Esophagus mucosa (tissue), 1 donor: ENCODE results near the gene ESPN. TPM values are rescaled to one million over a fixed set of nuclear protein-coding genes. Genes with fewer than 3 reads are reported as not detected.
"Not testable (repeated sequence)": the region's sequence is repeated elsewhere in the genome, so short reads cannot be mapped to it uniquely, and the experiment has no call there.

Source experiments
- ATAC-seq: fragments of 200-7000 bp; cut with Tn5 transposase; one replicate; pipeline ENCODE4 v1.9.1; 2020
- total RNA-seq: library from RNA; stranded (reverse); gene quantifications from one replicate; pipeline ENCODE4 v1.2.4, GENCODE V29; 2023
- donor health status: DM: yes; HTN: yes; CAD: no.

ESPN gene
- total RNA-seq, 1 donor from 2014 or later: 33.4 TPM

DNA sequence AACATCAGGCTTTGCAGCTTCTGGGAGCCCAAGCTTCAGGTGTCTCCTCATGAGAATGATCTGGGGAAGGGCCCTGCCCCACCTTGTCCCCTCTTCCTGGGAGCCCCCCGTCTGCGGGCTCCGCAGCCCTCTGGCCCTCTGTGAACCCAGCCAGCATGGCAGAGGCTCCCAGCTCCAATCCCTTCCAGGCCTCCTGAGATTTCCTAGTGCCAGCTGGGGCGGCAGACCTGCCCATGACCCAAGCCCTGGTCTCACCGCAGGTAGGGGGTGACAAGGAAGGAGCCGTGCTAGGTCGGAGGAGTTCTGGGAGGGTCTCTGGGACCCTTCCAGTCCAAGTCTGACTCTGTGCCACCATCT lies 59.2 kb downstream of the ESPN start:
- ATAC-seq: no peak

DNA sequence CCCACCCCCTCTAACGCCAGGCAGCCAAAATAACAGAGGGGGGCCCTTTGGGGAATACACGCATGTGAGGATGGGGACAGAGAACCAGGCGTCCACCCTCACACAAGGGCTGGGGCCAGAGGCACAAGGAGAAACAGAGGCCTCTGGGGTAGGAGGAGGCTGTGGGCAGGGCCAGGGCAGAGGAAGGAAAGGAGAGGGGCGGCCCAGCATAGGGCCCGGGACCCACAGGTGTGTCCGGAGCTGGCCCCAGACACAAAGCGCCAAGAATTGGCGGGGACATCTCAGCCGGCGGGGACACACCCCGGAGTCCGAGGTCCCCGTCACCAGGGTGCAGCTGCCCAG lies 60.2 kb downstream of the ESPN start:
- no peak for ATAC-seq

- no peak for ATAC-seq
These were observed 60.9 kb downstream of the ESPN start for GRCh38 chr1:6485168-6486101.

DNA sequence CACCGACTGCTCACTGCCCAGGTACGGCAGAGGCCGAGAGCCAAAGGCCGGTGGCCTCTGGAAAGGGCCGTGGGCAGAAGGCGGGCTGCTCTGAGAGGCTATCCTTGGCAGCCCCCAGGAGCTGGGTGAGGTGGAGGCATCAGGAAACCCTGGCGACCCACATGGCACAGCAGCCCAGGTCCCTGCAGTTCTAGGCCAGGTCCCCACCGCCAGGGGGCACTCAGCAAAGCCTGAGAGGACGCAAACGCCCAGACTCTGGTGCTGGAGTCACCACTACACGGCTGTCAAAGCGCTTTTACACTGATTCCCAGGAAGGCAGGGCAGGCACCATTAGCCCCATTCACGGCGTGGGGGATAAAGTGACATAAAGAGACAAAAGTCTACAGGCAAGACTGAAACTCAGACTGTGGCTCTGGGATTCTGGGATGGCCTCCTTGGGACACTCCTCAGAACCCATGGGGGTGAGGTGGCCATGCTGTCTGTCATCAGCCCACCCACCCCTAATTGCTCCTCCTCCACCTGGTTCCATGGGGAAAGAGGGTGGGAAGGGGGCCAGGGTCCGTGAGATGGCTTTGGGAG lies 61.9 kb downstream of the ESPN start:
- peak; percentile 41 for ATAC-seq

DNA sequence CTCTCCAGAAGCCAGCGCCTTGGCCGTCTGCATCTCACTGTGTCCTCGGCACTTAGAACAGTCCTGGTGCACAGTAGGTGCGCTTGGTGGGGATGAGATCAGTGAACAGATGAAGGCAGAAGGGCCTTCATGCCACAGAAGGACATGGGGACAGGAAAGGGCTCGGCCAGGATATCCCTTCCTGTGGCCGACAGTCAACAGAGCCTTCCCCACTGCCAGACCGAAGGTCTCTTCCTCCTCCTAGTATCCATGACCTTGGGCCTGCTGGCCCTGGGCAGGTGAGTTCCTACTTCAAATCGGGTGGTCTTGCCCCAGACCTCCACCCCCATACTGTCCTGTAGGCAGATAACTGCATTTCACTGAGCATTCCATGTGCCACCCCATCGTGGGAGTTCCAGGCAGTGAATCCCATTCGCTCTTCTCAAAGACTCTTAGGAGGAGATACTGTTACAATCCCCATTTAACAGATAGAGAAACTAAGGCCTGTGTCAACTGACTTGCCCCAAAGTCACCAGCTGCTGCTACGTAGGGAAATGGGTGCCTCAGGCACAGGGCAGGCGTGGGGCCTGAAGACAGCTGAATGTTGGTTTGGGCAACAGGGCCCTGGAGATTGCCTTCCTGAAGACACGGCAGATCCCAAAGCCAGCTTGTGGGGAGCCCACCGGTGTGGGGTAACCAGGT lies 63.4 kb downstream of the ESPN start:
- ATAC-seq: no peak

GRCh38 chr1:6488602-6489382 lies 64.2 kb downstream of the ESPN start:
- ATAC-seq: peak; percentile 83

DNA sequence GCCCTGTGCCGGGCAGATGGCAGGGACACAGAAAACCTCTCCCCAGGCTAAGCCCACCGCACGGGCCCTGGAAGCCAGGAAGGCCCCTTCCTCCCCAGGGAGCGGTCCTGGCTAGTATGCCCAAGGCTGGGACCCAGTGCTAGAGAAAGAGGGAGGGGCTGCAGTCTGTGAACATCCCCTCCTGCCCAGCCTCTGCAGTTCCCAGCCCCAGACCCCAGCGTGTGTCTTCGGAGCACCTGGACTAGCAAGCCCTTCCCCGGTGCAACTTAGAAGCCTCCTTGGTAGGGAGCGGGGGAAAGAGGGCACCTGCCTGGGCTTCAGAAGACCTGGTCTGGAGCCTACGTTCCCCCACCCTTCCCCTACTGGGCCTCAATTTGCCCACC lies 64.8 kb downstream of the ESPN start:
- ATAC-seq: peak; percentile 1

DNA sequence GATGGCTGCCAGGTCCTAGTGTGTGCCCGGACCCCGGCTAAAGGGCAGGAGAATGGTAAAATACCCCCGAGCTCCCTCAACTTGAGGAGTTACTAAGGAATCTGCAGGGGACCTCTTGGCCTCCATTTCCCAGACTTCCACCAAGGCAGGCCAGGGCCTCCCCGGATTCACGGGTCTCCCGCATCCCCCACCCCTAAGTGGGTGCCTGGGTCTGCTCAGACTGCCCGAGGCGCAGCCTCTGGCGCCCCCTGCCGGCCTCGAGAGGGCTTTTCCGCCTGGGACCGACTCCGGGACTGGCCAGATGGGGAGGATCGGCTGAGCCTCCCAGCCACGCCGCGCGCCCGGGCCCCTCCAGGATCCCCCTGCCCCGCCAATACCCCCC lies 65.2 kb downstream of the ESPN start:
- peak; percentile 64 for ATAC-seq

DNA sequence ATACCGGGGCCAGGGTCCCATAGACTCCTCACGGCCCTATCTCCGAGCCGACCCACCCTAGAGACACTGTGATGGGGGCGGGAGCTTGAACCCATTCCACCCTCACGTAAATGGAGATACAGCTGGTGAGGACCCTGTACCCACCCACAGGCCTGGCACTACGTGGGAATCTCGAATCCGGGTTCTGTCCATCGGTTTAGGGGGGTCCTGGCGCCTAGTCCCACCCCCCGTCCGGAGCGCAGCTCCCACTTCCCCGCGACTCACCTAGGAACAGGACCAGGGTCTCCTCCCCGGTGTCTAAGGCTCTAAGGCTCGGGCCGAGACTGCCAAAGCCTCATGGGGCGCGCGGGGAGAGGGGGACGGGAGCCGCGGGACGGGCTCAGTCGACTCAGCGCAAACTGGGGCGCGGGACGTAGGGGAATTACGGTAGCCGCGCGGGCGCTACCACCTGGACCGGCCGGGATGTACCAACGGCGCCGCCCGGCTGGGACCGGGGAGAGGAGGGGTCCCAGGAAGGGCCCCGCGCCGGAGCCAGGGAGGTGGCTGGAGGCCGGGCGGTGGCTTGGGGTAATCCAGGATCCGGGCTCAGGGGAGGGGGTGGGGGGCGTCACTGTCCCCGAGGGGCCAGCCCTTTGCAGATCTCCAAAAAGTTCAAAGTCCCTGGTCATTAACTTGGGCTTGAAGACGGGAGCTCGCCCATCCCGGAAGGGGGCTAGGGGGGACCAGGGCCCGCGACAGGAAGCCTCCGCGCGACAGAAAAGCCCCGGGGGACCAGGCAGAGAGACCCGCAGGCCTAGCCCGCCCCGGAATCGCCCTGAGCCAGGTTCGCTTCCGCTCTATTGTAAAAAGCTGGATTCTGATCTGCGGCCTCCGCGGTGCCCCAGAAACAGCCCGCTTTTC lies 65.9 kb downstream of the ESPN start:
- peak; percentile 42 for ATAC-seq

DNA sequence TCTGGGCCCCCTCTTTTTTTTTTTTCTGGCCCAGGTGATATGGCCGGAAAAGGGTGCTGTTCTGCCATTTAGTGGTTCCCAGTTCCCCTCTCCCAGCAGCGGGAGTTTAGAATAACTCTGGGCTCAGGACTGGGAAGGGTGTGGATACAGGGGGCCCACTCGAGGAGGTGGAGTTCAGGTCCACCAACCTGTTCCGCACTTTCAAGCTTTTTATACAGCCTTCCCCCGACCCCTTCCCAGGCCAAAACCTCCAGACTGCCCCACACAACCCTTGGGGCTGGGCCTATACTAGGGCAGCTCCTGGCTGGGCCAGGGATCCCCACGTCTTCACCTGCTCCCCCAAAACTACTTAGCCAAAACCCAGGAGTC lies 66.5 kb downstream of the ESPN start:
- ATAC-seq: no peak

DNA sequence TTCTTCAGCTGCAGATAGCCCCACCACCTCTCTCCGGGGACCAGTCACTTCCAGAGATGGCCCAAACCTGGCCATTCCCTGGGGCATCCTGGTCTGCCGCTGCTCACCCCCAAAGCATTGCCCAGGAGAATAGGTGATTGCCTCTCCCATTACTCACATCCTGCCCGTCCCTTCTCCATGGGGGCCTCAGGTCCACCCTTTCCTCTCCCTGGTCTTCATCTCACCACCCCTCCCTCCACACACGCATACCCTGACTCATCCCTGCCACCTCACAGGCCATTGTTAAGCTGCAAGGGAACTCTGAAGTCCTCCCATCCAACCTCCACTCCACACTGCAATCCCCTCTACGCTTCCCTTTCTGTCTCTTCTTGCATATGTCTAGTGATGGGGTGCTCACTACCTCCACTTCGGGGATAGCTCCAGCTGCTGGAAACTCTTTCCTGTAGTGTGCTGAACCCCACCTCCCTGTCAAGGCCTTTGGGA lies 66.9 kb downstream of the ESPN start, which contains the start of gene PLEKHG5:
TSS of gene PLEKHG5 (minus strand) at position 188 of the 483 bp plus-strand sequence. CDS start 14,096 bp downstream, outside the sequence.
- peak; percentile 44 for ATAC-seq

- ATAC-seq: no peak
These were observed 67.4 kb downstream of the ESPN start for GRCh38 chr1:6491966-6492365.

- not testable (repeated sequence) for ATAC-seq
These were observed 69.3 kb downstream of the ESPN start for GRCh38 chr1:6493834-6494223.

- no peak for ATAC-seq
These were observed 70.1 kb downstream of the ESPN start for GRCh38 chr1:6494627-6495026.

DNA sequence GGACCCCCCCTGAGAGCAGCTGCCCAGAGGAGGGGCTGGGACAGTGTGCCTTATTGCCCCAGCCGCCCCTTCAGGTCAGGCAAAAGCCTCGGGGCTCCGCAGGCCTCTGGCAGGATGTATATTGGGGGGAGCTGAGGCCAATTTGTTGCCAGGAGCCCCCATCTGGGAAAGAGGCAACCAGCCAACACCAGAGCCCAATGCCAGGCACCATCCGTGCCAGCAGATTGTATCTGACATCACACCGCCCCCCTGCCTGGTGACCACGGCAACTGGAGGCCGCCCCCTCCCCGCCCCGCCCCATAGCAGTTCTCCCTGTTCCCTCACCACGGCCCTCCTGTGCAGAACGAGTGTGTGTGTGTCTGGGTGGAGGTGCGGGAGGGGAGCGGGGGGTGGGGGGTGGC lies 70.5 kb downstream of the ESPN start:
- ATAC-seq: no peak

- ATAC-seq: no peak
These were observed 71.2 kb downstream of the ESPN start for GRCh38 chr1:6495540-6496364.

GRCh38 chr1:6496365-6496721 lies 71.8 kb downstream of the ESPN start:
- ATAC-seq: no peak

DNA sequence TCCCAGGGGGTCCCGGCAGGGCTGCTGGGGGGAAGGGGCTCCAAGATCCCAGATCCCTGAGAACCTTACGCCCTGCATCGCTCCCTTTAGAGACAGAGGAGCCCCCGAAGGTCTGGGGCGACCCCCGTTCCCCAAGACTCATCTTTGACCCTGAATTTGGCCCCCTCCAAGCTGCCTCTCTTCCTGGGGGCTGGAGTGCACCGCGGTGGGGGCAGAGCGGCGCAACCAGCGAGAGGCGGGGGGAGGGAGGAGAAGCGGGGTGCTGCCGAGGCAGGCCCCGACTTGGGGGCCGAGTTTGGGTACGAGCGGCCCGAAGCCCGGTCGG lies 72.3 kb downstream of the ESPN start:
- no peak for ATAC-seq

GRCh38 chr1:6497215-6497866 lies 72.8 kb downstream of the ESPN start:
- peak; percentile 44 for ATAC-seq

- ATAC-seq: no peak
These were observed 73.4 kb downstream of the ESPN start for GRCh38 chr1:6497867-6498575.
